Measurements from ENCODE around the gene TFAP2A. TPM values are rescaled to one million over a fixed set of nuclear protein-coding genes. Genes with fewer than 3 reads are reported as not detected.

TFAP2A gene
- total and polyA plus RNA-seq, 7 donors, result 0.13 to 0.36 (median 0.27) TPM; not detected in 2

GRCh38 chr6:10449751-10450150, 34.9 kb upstream of the TFAP2A start:
- intact Hi-C loops (cut with DNase I), result no loop called here
- H3K9me3 ChIP-seq, result no peaks in the 10 kb centered on the region
- H3K36me3 ChIP-seq, result no peaks in the 10 kb centered on the region
- peaks cover 0 to 6% (median 0%) of the 10 kb centered on the region in 4 donors for H3K4me1 ChIP-seq
- H3K27me3 ChIP-seq, result no peaks in the 10 kb centered on the region
- no peak overlapping the region for H3K27ac ChIP-seq
- no peak for DNase-seq
- WGBS, 2 donors, result 48 to 70% methylated on average over 5 of the region's 5 CpGs
- H3K4me3 ChIP-seq, result no peak overlapping the region
- TF ChIP-seq CTCF (IDR thresholded peaks at IDR 0.05) (no peak), POLR2AphosphoS5 (IDR thresholded peaks at IDR 0.05) (no peak), EP300 (IDR thresholded peaks at IDR 0.05) (no peak), POLR2A (IDR thresholded peaks at IDR 0.05) (no peak)

GRCh38 chr6:10448096-10448495, 33.2 kb upstream of the TFAP2A start:
- no peak for DNase-seq
- Histone ChIP-seq H3K27ac (no peak overlapping the region), H3K4me3 (no peak overlapping the region), H3K4me1 (peaks cover 0 to 6% (median 0%) of the 10 kb centered on the region in 4 donors), H3K36me3 (no peaks in the 10 kb centered on the region), H3K27me3 (peaks cover 0 to 7% (median 0%) of the 10 kb centered on the region in 3 donors), H3K9me3 (no peaks in the 10 kb centered on the region)
- intact Hi-C loops (cut with DNase I), result no loop called here
- no peak for TF ChIP-seq CTCF (IDR thresholded peaks at IDR 0.05)
- TF ChIP-seq POLR2AphosphoS5 (IDR thresholded peaks at IDR 0.05), result no peak
- TF ChIP-seq EP300 (IDR thresholded peaks at IDR 0.05), result no peak
- TF ChIP-seq POLR2A (IDR thresholded peaks at IDR 0.05), result no peak
- WGBS, 2 donors, result 59 to 72% methylated on average over 1 of the region's 1 CpG

GRCh38 chr6:10446548-10446947, 31.7 kb upstream of the TFAP2A start:
- no peaks in the 10 kb centered on the region for H3K9me3 ChIP-seq
- WGBS, 2 donors, result 83 to 87% methylated on average over 1 of the region's 1 CpG
- no peak overlapping the region for H3K27ac ChIP-seq
- intact Hi-C loops (cut with DNase I), result no loop called here
- H3K36me3 ChIP-seq, result no peaks in the 10 kb centered on the region
- peaks cover 0 to 7% (median 0%) of the 10 kb centered on the region in 3 donors for H3K27me3 ChIP-seq
- H3K4me1 ChIP-seq, result peaks cover 0 to 2% (median 0%) of the 10 kb centered on the region in 4 donors
- no peak for DNase-seq
- TF ChIP-seq CTCF (IDR thresholded peaks at IDR 0.05), result no peak
- TF ChIP-seq POLR2A (IDR thresholded peaks at IDR 0.05), result no peak
- TF ChIP-seq EP300 (IDR thresholded peaks at IDR 0.05), result no peak
- TF ChIP-seq POLR2AphosphoS5 (IDR thresholded peaks at IDR 0.05), result no peak
- H3K4me3 ChIP-seq, result no peak overlapping the region

GRCh38 chr6:10441655-10442009, 26.8 kb upstream of the TFAP2A start:
- intact Hi-C loops (cut with DNase I), result no loop called here
- no peak for TF ChIP-seq EP300 (IDR thresholded peaks at IDR 0.05)
- no peak for TF ChIP-seq POLR2A (IDR thresholded peaks at IDR 0.05)
- TF ChIP-seq POLR2AphosphoS5 (IDR thresholded peaks at IDR 0.05), result no peak
- no peak for TF ChIP-seq CTCF (IDR thresholded peaks at IDR 0.05)
- DNase-seq, result no peak
- WGBS, 2 donors, result 74 to 80% methylated on average over 3 of the region's 3 CpGs
- no peaks in the 10 kb centered on the region for H3K36me3 ChIP-seq
- H3K27ac ChIP-seq, result no peak overlapping the region
- H3K27me3 ChIP-seq, result peaks cover 0 to 12% (median 0%) of the 10 kb centered on the region in 3 donors
- no peak overlapping the region for H3K4me3 ChIP-seq
- H3K9me3 ChIP-seq, result no peaks in the 10 kb centered on the region
- no peaks in the 10 kb centered on the region for H3K4me1 ChIP-seq

GRCh38 chr6:10441004-10441654, 26.3 kb upstream of the TFAP2A start:
- peaks cover 0 to 12% (median 0%) of the 10 kb centered on the region in 3 donors for H3K27me3 ChIP-seq
- no peaks in the 10 kb centered on the region for H3K36me3 ChIP-seq
- DNase-seq, result no peak
- no peak overlapping the region for H3K27ac ChIP-seq
- H3K9me3 ChIP-seq, result no peaks in the 10 kb centered on the region
- H3K4me1 ChIP-seq, result no peaks in the 10 kb centered on the region
- 41 to 69% methylated on average over 7 of the region's 7 CpGs for WGBS, 2 donors
- no peak for TF ChIP-seq EP300 (IDR thresholded peaks at IDR 0.05)
- TF ChIP-seq POLR2A (IDR thresholded peaks at IDR 0.05), result no peak
- TF ChIP-seq POLR2AphosphoS5 (IDR thresholded peaks at IDR 0.05), result no peak
- no peak for TF ChIP-seq CTCF (IDR thresholded peaks at IDR 0.05)
- H3K4me3 ChIP-seq, result no peak overlapping the region
- intact Hi-C loops (cut with DNase I), result no loop called here
